NCI-H1694 treated with DMSO at 0.1 percent for 48 hours (cell line): ENCODE measurements around the gene MOB2.
"Not testable (repeated sequence)": the region's sequence is repeated elsewhere in the genome, so short reads cannot be mapped to it uniquely, and the experiment has no call there.

Experiments
- DNase-seq: peaks from one replicate; lab custom pipeline; 2025; lab: John Stamatoyannopoulos, UW

The MOB2 gene

GRCh38 chr11:1440066-1440465 is 46.5 kb downstream of the MOB2 start:
- DNase-seq: no peak

- DNase-seq: no peak
Measured at GRCh38 chr11:1439341-1439740, 47.2 kb downstream of the MOB2 start.

- DNase-seq: no peak
Measured at GRCh38 chr11:1438967-1439330, 47.6 kb downstream of the MOB2 start.

GRCh38 chr11:1438261-1438966 is 48.2 kb downstream of the MOB2 start:
- DNase-seq: no peak

- no peak for DNase-seq
Measured at GRCh38 chr11:1437500-1437899, 49.1 kb downstream of the MOB2 start.

GRCh38 chr11:1436468-1437039 is 50.0 kb downstream of the MOB2 start:
- DNase-seq: no peak

GRCh38 chr11:1435820-1436467 is 50.6 kb downstream of the MOB2 start:
- DNase-seq: no peak

GRCh38 chr11:1435479-1435819 is 51.1 kb downstream of the MOB2 start:
- DNase-seq: not testable (repeated sequence)

GRCh38 chr11:1433977-1434640 is 52.5 kb downstream of the MOB2 start:
- DNase-seq: no peak

- no peak for DNase-seq
Measured at GRCh38 chr11:1433568-1433967, 53.0 kb downstream of the MOB2 start.

GRCh38 chr11:1428762-1429316 is 57.7 kb downstream of the MOB2 start:
- DNase-seq: no peak

GRCh38 chr11:1425439-1425838 is 61.1 kb downstream of the MOB2 start:
- no peak for DNase-seq

GRCh38 chr11:1425006-1425405 is 61.6 kb downstream of the MOB2 start:
- no peak for DNase-seq

GRCh38 chr11:1423406-1423805 is 63.2 kb downstream of the MOB2 start:
- not testable (repeated sequence) for DNase-seq

GRCh38 chr11:1422981-1423380 is 63.6 kb downstream of the MOB2 start:
- DNase-seq: no peak

GRCh38 chr11:1422481-1422880 is 64.1 kb downstream of the MOB2 start:
- no peak for DNase-seq

GRCh38 chr11:1421291-1421690 is 65.3 kb downstream of the MOB2 start:
- DNase-seq: no peak

GRCh38 chr11:1419811-1420210 is 66.8 kb downstream of the MOB2 start:
- no peak for DNase-seq
